Astrocyte (in vitro differentiated cells and primary cell): ENCODE measurements around the gene TMTC1. TPM values are rescaled to one million over a fixed set of nuclear protein-coding genes. Genes with fewer than 3 reads are reported as not detected.

Experiments
- DNase-seq: peaks from one replicate; pipeline ENCODE4 v3.0.0-alpha.2; 2010; ENCODE audit warnings: low read depth
- FAIRE-seq: peaks from 2 replicates; lab custom pipeline; 2011; peaks lifted over from hg19 to GRCh38; lab: Jason Lieb, UNC
- H2AFZ ChIP-seq: 2 replicates; pipeline ENCODE4 v1.6.0; 2012; ENCODE audit warnings: low read depth, low read length, inconsistent platforms
- H3K27ac ChIP-seq: 2 replicates; pipeline ENCODE4 v1.5.1; 2011; ENCODE audit warnings: low read depth, low read length, inconsistent platforms
- H3K27me3 ChIP-seq: 2 replicates; pipeline ENCODE4 v1.6.0; 2011; ENCODE audit warnings: low read length, inconsistent platforms; ENCODE audit not compliant: insufficient read depth
- H3K36me3 ChIP-seq: 2 replicates; pipeline ENCODE4 v1.5.1; 2011; ENCODE audit warnings: low read length, inconsistent platforms; ENCODE audit not compliant: insufficient read depth
- H3K4me1 ChIP-seq: 2 replicates; pipeline ENCODE4 v1.5.1; 2011; ENCODE audit warnings: low read length, inconsistent platforms; ENCODE audit not compliant: insufficient read depth
- H3K4me2 ChIP-seq: 2 replicates; pipeline ENCODE4 v1.6.0; 2012; ENCODE audit warnings: low read length, inconsistent platforms
- H3K4me3 ChIP-seq: 2 replicates; pipeline ENCODE4 v1.5.1; 2011; ENCODE audit warnings: low read depth, mild to moderate bottlenecking, low read length, inconsistent platforms; ENCODE audit not compliant: insufficient read depth
- H3K79me2 ChIP-seq: 2 replicates; pipeline ENCODE4 v1.6.0; 2012; ENCODE audit warnings: mild to moderate bottlenecking, low read length, inconsistent platforms; ENCODE audit not compliant: insufficient read depth
- H3K9ac ChIP-seq: 2 replicates; pipeline ENCODE4 v1.6.0; 2012; ENCODE audit warnings: mild to moderate bottlenecking, low read length, inconsistent platforms
- H3K9me3 ChIP-seq: 2 replicates; pipeline ENCODE4 v1.5.1; 2012; ENCODE audit warnings: low read depth, mild to moderate bottlenecking, low read length, inconsistent platforms; ENCODE audit not compliant: insufficient read depth
- H4K20me1 ChIP-seq: 2 replicates; pipeline ENCODE4 v1.6.0; 2012; ENCODE audit warnings: low read length, inconsistent platforms; ENCODE audit not compliant: insufficient read depth
- H3K27ac Mint-ChIP-seq: one replicate; pipeline ENCODE4 v1.8.0; 2021; ENCODE audit warnings: mild to moderate bottlenecking, mixed read lengths; ENCODE audit not compliant: unreplicated experiment
- H3K27me3 Mint-ChIP-seq: one replicate; pipeline ENCODE4 v1.8.0; 2021; ENCODE audit warnings: low read depth, mixed read lengths; ENCODE audit not compliant: unreplicated experiment
- H3K36me3 Mint-ChIP-seq: one replicate; pipeline ENCODE4 v1.8.0; 2021; ENCODE audit warnings: low read depth, mixed read lengths; ENCODE audit not compliant: unreplicated experiment
- H3K4me1 Mint-ChIP-seq: one replicate; pipeline ENCODE4 v1.8.0; 2021; ENCODE audit warnings: low read depth, mixed read lengths; ENCODE audit not compliant: unreplicated experiment
- H3K4me3 Mint-ChIP-seq: one replicate; pipeline ENCODE4 v1.8.0; 2021; ENCODE audit warnings: mild to moderate bottlenecking, moderate library complexity, mixed read lengths; ENCODE audit not compliant: unreplicated experiment
- H3K9me3 Mint-ChIP-seq: one replicate; pipeline ENCODE4 v1.8.0; 2021; ENCODE audit warnings: mild to moderate bottlenecking, mixed read lengths; ENCODE audit not compliant: unreplicated experiment
- CTCF ChIP-seq: IDR thresholded peaks from 2 replicates; pipeline ENCODE4 v1.5.1; 2011; ENCODE audit warnings: low read depth, mild to moderate bottlenecking, inconsistent platforms, low read length, moderate library complexity; ENCODE audit not compliant: insufficient read depth
- EZH2 ChIP-seq: IDR thresholded peaks from 2 replicates; pipeline ENCODE4 v1.6.1; 2012; ENCODE audit warnings: mild to moderate bottlenecking, low read length, inconsistent platforms; ENCODE audit not compliant: insufficient read depth
- total RNA-seq: library from RNA; stranded (reverse); gene quantifications from 2 replicates; pipeline ENCODE4 v1.2.1, GENCODE V29; 2021

Gene TMTC1
- total RNA-seq, 1 donor from 2014 or later, result 4.7 TPM

- Histone ChIP-seq H3K4me2 (no peak overlapping the region), H3K79me2 (no peaks in the 10 kb centered on the region), H3K36me3 (no peaks in the 10 kb centered on the region), H4K20me1 (no peaks in the 10 kb centered on the region), H3K9ac (no peak overlapping the region), H2AFZ (no peak overlapping the region), H3K27me3 (no peaks in the 10 kb centered on the region), H3K27ac (no peak overlapping the region), H3K4me3 (no peak overlapping the region), H3K4me1 (no peaks in the 10 kb centered on the region), H3K9me3 (no peaks in the 10 kb centered on the region)
- FAIRE-seq (no peak), DNase-seq (no peak)
- Mint-ChIP-seq H3K9me3 (no peaks in the 10 kb centered on the region), H3K4me3 (no peak overlapping the region), H3K36me3 (no peaks in the 10 kb centered on the region), H3K27me3 (no peaks in the 10 kb centered on the region), H3K4me1 (no peaks in the 10 kb centered on the region), H3K27ac (no peak overlapping the region)
- TF ChIP-seq EZH2 (no peak), CTCF (no peak)
These were observed 66.1 kb downstream of the TMTC1 start for GRCh38 chr12:29717540-29718100.

GRCh38 chr12:29714966-29715365 is 68.8 kb downstream of the TMTC1 start:
- Mint-ChIP-seq H3K9me3 (no peaks in the 10 kb centered on the region), H3K27me3 (no peaks in the 10 kb centered on the region), H3K4me3 (no peak overlapping the region), H3K36me3 (no peaks in the 10 kb centered on the region), H3K4me1 (peaks cover 3% of the 10 kb centered on the region), H3K27ac (no peak overlapping the region)
- H3K79me2 ChIP-seq, result no peaks in the 10 kb centered on the region
- no peaks in the 10 kb centered on the region for H3K9me3 ChIP-seq
- H2AFZ ChIP-seq, result no peak overlapping the region
- H3K4me2 ChIP-seq, result no peak overlapping the region
- no peaks in the 10 kb centered on the region for H3K27me3 ChIP-seq
- DNase-seq, result no peak
- no peaks in the 10 kb centered on the region for H4K20me1 ChIP-seq
- H3K36me3 ChIP-seq, result no peaks in the 10 kb centered on the region
- H3K4me3 ChIP-seq, result no peak overlapping the region
- H3K9ac ChIP-seq, result no peak overlapping the region
- peaks cover 2% of the 10 kb centered on the region for H3K4me1 ChIP-seq
- H3K27ac ChIP-seq, result no peak overlapping the region
- no peak for TF ChIP-seq EZH2
- TF ChIP-seq CTCF, result no peak
- FAIRE-seq, result no peak

GRCh38 chr12:29713729-29714128 is 70.0 kb downstream of the TMTC1 start:
- Histone ChIP-seq H3K9me3 (no peaks in the 10 kb centered on the region), H3K4me3 (no peak overlapping the region), H3K36me3 (no peaks in the 10 kb centered on the region), H3K27ac (no peak overlapping the region), H4K20me1 (no peaks in the 10 kb centered on the region), H3K9ac (no peak overlapping the region), H3K4me1 (peaks cover 3% of the 10 kb centered on the region), H3K79me2 (no peaks in the 10 kb centered on the region), H3K4me2 (no peak overlapping the region), H2AFZ (no peak overlapping the region), H3K27me3 (no peaks in the 10 kb centered on the region)
- no peak for DNase-seq
- FAIRE-seq, result no peak
- Mint-ChIP-seq H3K4me1 (peaks cover 12% of the 10 kb centered on the region), H3K36me3 (no peaks in the 10 kb centered on the region), H3K27ac (no peak overlapping the region), H3K9me3 (no peaks in the 10 kb centered on the region), H3K4me3 (no peak overlapping the region), H3K27me3 (no peaks in the 10 kb centered on the region)
- TF ChIP-seq CTCF (no peak), EZH2 (no peak)
